GM12872 (cell line): ENCODE measurements around the gene MIER2.

Experiments
- TF ChIP-seq, protein P1 (sequence below): IDR thresholded peaks from 3 replicates; pipeline ENCODE4 v1.5.1; 2011; ENCODE audit warnings: low read depth, mild to moderate bottlenecking, low read length, moderate library complexity; ENCODE audit not compliant: insufficient read depth

The MIER2 gene

GRCh38 chr19:277131-277530 lies 67.5 kb downstream of the MIER2 start:
- TF ChIP-seq, protein P1, sequence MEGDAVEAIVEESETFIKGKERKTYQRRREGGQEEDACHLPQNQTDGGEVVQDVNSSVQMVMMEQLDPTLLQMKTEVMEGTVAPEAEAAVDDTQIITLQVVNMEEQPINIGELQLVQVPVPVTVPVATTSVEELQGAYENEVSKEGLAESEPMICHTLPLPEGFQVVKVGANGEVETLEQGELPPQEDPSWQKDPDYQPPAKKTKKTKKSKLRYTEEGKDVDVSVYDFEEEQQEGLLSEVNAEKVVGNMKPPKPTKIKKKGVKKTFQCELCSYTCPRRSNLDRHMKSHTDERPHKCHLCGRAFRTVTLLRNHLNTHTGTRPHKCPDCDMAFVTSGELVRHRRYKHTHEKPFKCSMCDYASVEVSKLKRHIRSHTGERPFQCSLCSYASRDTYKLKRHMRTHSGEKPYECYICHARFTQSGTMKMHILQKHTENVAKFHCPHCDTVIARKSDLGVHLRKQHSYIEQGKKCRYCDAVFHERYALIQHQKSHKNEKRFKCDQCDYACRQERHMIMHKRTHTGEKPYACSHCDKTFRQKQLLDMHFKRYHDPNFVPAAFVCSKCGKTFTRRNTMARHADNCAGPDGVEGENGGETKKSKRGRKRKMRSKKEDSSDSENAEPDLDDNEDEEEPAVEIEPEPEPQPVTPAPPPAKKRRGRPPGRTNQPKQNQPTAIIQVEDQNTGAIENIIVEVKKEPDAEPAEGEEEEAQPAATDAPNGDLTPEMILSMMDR = no peak

DNA sequence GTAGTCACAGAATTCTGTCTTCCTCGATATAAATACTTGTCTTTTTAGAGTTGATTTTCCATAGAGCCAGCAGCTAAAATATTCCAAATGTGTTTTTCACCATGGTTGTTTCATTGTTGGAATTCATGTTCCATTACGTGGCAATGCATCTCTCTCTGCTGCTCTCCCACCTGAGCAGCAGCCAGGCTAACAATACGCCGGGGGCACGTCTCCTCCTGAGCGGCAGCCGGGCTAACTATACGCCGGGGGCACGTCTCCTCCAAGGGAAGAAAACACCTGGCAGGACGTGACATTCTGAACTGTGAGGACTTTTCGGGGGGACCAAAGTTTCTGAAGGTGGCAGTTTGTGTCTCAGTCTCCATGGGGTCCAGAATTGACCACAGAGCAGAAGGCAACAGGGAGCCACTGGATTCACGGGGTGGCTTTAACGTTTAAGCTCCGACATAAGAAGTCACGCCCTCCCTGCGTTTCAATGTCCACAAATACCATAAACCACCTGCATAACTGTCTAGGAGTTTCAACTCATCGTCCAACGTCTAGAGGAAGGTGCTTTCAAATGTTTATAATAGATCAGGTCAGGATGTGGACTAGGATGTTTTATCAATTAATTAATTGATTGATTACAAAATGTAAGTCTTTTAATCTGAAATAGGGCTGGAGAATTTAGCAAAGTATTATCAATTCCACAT lies 68.5 kb downstream of the MIER2 start:
- TF ChIP-seq, protein P1 = no peak

- TF ChIP-seq, protein P1 = no peak
Observed at GRCh38 chr19:275000-275399, 69.6 kb downstream of the MIER2 start.

GRCh38 chr19:273393-273792 lies 71.2 kb downstream of the MIER2 start:
- TF ChIP-seq, protein P1 = no peak

GRCh38 chr19:271856-272255 lies 72.7 kb downstream of the MIER2 start:
- TF ChIP-seq, protein P1 = no peak

DNA sequence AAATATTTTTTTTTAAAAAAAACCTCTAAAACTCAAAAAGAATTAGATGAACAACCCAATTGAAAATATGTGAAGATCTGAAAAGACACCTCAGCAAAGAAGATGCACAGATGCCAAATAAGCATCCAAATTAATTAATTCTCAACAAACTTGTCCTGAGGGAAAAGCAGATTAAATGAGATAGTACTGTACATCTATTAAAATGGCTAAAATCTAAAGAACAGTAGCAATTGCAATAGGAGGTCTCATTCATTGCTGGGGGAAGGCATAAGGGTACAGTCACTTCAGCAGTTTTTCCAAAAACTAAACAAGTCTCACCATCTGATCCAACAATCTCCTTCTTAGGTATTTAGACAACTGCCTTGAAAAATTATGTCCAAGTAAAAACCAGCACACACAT lies 75.4 kb downstream of the MIER2 start:
- TF ChIP-seq, protein P1 = no peak

GRCh38 chr19:262125-262524 lies 82.5 kb downstream of the MIER2 start:
- TF ChIP-seq, protein P1 = no peak
